Embryonic facial prominence (tissue), 1 donor: ENCODE measurements around the gene TTC28.

Source experiments
- DNase-seq: peaks from one replicate; pipeline ENCODE4 v3.0.0-alpha.2; 2016; ENCODE audit errors: extremely low spot score

The TTC28 gene

GRCh38 chr22:27970596-27971220 lies 708.9 kb downstream of the TTC28 start:
- no peak for DNase-seq

- no peak for DNase-seq
Measured at GRCh38 chr22:27966168-27967064, 713.2 kb downstream of the TTC28 start.

- DNase-seq: no peak
Measured at GRCh38 chr22:27962268-27963044, 717.2 kb downstream of the TTC28 start.

GRCh38 chr22:27961680-27962079 lies 718.0 kb downstream of the TTC28 start:
- DNase-seq: no peak

GRCh38 chr22:27961182-27961581 lies 718.5 kb downstream of the TTC28 start:
- DNase-seq: no peak

DNA sequence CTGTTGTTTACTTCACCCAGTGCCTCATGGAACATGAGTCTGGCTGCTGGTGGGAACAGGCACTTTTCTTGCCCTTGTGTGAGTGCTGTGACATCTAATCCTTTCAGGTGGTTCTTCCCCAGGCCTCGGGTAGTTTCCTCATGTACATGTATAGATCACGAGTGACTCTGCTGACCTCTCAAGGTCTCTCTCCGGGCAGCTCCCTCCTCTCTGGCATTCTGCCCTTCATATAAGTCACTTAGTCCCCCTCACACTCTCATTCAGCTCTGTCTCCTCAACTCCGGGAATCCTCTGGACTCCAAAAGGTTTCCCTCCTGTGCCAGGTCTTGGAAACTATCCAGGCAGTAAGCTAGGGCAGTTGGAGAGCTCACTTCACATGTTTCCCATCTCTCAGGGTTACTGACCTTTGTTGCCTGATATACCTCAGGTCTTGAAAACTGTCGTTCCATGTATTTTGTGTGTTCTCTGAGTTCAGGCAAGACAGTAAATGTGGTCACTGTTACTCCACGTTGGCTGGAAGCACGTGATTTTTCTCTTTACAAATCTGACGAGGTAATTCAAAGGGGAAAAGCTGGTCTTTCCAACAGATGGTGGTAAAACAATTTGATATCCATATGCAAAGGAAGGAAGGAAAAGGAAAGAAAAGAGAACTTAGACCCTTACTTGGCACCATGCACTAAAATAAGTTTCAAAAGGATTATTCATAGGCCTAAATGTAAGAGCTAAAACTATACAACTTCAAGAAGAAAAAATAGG lies 720.1 kb downstream of the TTC28 start:
- no peak for DNase-seq

GRCh38 chr22:27952779-27953178 lies 726.9 kb downstream of the TTC28 start:
- DNase-seq: no peak

- no peak for DNase-seq
Measured at GRCh38 chr22:27952091-27952490, 727.5 kb downstream of the TTC28 start.

- DNase-seq: no peak
Measured at GRCh38 chr22:27949421-27949820, 730.2 kb downstream of the TTC28 start.

GRCh38 chr22:27948569-27948968 lies 731.1 kb downstream of the TTC28 start:
- DNase-seq: no peak

GRCh38 chr22:27947448-27947847 lies 732.2 kb downstream of the TTC28 start:
- DNase-seq: no peak

GRCh38 chr22:27941143-27941542 lies 738.5 kb downstream of the TTC28 start:
- no peak for DNase-seq

DNA sequence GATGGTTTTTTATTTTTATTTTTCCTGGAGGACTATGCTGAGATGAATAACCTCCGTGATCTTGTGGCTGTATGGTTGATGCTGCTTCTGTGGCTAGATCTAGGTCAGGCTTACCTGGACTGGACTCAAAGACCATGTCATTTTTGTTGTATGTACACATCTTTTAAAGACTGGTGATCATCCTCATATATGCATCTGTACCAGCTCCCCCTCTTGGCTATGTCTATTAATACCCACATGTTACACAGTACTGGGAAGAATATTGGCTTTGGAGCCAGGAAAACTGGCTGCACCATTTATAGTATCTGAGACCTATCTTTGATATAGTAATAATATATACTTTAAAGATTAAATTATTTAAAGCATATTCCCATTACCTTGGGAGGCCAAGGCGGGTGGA lies 742.2 kb downstream of the TTC28 start:
- DNase-seq: no peak

DNA sequence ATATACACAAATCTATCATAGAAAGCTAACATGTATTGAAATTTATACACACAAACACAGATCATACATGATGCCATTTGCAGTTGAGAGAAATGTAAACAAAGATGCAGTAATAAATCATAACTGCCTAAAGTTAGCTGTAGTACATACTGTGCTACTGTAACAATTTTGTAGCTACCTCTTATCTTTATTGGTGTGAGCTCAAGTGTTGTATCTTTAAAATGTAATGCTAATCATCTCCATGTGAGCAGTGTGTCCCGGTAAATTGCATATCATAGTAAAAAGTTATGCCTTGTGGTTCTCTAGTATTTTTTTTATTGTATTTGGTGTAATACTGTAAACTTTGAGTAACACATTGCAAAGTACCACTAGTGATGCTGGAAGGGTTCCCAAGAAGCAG lies 743.7 kb downstream of the TTC28 start:
- DNase-seq: no peak

DNA sequence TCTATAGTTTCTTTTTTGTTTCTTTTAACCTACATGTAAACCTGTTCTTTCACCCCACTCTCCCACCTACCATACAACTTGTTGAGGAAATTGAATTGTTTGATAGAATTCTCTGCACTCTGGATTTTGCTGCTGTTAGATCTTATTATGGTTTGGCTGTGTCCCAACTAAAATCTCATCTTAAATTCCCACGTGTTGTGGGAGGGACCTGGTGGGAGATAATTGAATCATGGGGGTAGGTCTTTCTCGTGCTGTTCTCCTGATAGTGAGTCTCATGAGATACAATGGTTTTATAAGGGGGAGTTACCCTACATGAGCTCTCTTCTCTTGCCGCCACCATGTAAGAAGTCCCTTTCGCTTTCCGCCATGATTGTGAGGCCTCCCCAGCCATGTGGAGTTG lies 745.6 kb downstream of the TTC28 start:
- DNase-seq: no peak

- DNase-seq: no peak
Measured at GRCh38 chr22:27933186-27933983, 746.3 kb downstream of the TTC28 start.

- DNase-seq: no peak
Measured at GRCh38 chr22:27930331-27931060, 749.1 kb downstream of the TTC28 start.
